ENCODE data around the gene RABGEF1. TPM values are rescaled to one million over a fixed set of nuclear protein-coding genes. Genes with fewer than 3 reads are reported as not detected.
A peak's percentile ranks its signal among the peaks of the same experiment; 100 is the strongest.

The RABGEF1 gene
- total and polyA plus RNA-seq, 12 donors: 23.6 to 50.2 (median 34.1) TPM

DNA sequence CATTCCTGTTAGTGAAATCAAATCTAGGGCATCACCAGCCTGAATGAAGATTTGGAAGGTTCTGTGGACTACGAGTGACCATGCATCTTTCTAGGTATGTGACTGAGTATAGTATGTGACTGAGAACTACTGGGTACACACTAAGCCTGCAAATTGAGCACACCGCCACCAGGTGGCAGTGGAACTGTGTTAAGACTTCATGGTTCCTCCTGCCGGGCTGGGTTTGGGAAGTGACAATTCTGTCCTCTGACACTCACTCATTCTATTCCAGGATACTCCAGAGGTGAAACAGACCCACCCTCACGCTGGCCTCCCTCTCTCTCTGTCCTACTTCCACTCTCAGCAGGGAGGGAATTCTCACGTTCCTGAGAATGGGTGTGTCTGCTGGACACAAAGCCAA lies 96.5 kb downstream of the RABGEF1 start:
- TF ChIP-seq POLR2A (IDR thresholded peaks at IDR 0.05) (no peak), CTCF (IDR thresholded peaks at IDR 0.05) (peak in 1 of 6 experiments; percentile 22)
- H3K4me3 ChIP-seq: no peak overlapping the region
- intact Hi-C loops (cut with DNase I): no loop called here
- no peaks in the 10 kb centered on the region for H3K36me3 ChIP-seq (replicated peaks in 1 of 2)
- 40 to 52% (median 43%) methylated on average over 3 to 5 of the region's 5 CpGs for WGBS, 4 donors
- H3K27ac ChIP-seq: no peak overlapping the region
- no peaks in the 10 kb centered on the region for H3K4me1 ChIP-seq (replicated peaks in 1 of 2)
- H3K9me3 ChIP-seq (replicated peaks in 1 of 3): no peaks in the 10 kb centered on the region
- DNase-seq: no peak
- H3K27me3 ChIP-seq: no peaks in the 10 kb centered on the region

DNA sequence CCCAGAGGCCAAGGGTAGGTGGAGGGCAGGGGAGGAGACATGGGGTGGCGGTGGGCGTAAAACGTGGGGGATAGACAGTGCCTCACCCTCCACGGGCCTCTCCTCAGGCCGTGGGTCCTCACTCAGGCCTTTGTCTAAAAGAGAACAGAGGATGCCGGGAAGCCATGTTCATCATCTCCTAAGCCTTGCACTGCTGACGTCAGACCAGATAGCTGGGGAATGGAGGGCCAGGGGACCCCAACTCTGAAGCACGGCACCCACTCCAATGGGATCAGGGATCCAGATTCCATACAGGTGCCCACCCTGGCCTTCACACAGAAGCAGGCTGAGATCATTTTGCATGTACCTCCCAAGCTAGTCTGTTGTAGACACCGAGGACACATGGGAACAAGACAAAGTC lies 97.1 kb downstream of the RABGEF1 start:
- intact Hi-C loops (cut with DNase I): no loop called here
- Histone ChIP-seq H3K4me3 (no peak overlapping the region), H3K4me1 (replicated peaks in 1 of 2) (no peaks in the 10 kb centered on the region), H3K27ac (no peak overlapping the region), H3K27me3 (no peaks in the 10 kb centered on the region), H3K36me3 (replicated peaks in 1 of 2) (no peaks in the 10 kb centered on the region), H3K9me3 (replicated peaks in 1 of 3) (no peaks in the 10 kb centered on the region)
- no peak for DNase-seq
- WGBS, 4 donors: 83 to 90% (median 89%) methylated on average over 5 to 9 of the region's 9 CpGs
- TF ChIP-seq POLR2A (IDR thresholded peaks at IDR 0.05): no peak
- TF ChIP-seq CTCF (IDR thresholded peaks at IDR 0.05): no peak

DNA sequence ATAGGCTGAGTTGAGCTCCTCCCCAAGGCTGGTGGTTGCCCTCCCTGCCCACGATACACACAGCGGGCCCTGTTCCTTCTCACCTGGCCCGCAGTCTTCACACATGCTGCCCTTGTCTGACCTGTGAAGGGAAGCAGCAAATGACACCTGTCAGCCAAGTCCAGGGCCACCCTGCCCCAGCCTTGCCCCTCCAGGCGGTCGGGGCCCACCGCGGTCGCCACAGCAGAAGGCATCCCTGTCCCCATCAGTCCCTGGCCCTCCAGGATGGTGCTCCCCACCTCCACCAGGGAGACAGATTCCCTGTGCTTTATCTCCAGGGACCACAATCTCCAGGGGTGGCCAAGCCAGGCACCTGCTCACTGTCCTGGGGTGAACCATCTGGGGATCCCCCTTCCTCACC lies 99.3 kb downstream of the RABGEF1 start:
- Histone ChIP-seq H3K27ac (no peak overlapping the region), H3K27me3 (no peaks in the 10 kb centered on the region), H3K4me1 (replicated peaks in 1 of 2) (peaks cover 0 to 5% of the 10 kb centered on the region in 2 donors), H3K4me3 (no peak overlapping the region), H3K9me3 (replicated peaks in 1 of 3) (no peaks in the 10 kb centered on the region), H3K36me3 (replicated peaks in 1 of 2) (no peaks in the 10 kb centered on the region)
- DNase-seq: no peak
- intact Hi-C loops (cut with DNase I): loop anchor here in 1 of 2 donors (10.0 kb wide), 1 partner anchor 105 kb away; no protein-coding TSS in a partner anchor
- 69 to 89% (median 86%) methylated on average over 3 to 8 of the region's 8 CpGs for WGBS, 4 donors
- TF ChIP-seq CTCF (IDR thresholded peaks at IDR 0.05) (no peak), POLR2A (IDR thresholded peaks at IDR 0.05) (no peak)

DNA sequence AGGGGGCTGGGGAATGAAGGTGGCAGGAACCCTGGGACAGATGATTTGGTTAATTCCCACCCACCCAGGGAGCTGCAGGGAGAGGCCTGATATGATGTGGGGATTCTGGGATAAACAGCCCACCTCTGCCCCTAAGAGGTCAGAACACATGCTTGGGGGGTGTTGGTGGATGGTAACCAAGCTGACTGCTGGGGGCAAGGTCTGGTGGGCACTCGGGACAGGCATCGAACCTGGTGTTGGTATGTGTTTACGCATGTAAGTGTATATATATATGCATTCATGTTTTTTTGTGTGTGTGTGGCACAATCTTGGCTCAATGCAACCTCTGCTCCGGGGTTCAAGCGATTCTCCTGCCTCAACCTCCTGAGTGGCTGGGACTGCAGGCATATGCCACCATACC lies 99.8 kb downstream of the RABGEF1 start:
- 88 to 95% (median 95%) methylated on average over 5 of the region's 5 CpGs for WGBS, 4 donors
- Histone ChIP-seq H3K4me1 (replicated peaks in 1 of 2) (peaks cover 2 to 7% of the 10 kb centered on the region in 2 donors), H3K27ac (no peak overlapping the region), H3K36me3 (replicated peaks in 1 of 2) (no peaks in the 10 kb centered on the region), H3K9me3 (replicated peaks in 1 of 3) (no peaks in the 10 kb centered on the region), H3K27me3 (no peaks in the 10 kb centered on the region), H3K4me3 (no peak overlapping the region)
- no peak for TF ChIP-seq CTCF (IDR thresholded peaks at IDR 0.05)
- no peak for TF ChIP-seq POLR2A (IDR thresholded peaks at IDR 0.05)
- intact Hi-C loops (cut with DNase I): loop anchor here in 1 of 2 donors (10.0 kb wide), 1 partner anchor 106 kb away; no protein-coding TSS in a partner anchor
- no peak for DNase-seq
